ENCODE measurements around the gene HPS1. TPM values are rescaled to one million over a fixed set of nuclear protein-coding genes. Genes with fewer than 3 reads are reported as not detected.

Gene HPS1
- total and polyA plus RNA-seq, 4 donors, result 14.5 to 44.3 (median 34.2) TPM

GRCh38 chr10:98416606-98417388 lies 29.9 kb downstream of the HPS1 start:
- Histone ChIP-seq H3K36me3 (ENCODE audit: control insufficient read depth, insufficient read depth, low read length) (peaks cover 49% of the 10 kb centered on the region), H3K27ac (ENCODE audit: low read depth, low read length) (no peak overlapping the region)
- 96% methylated on average over 12 of the region's 18 CpGs for WGBS (ENCODE audit: insufficient coverage)

GRCh38 chr10:98415731-98416119 lies 31.0 kb downstream of the HPS1 start:
- peaks cover 17% of the 10 kb centered on the region for H3K4me1 ChIP-seq (ENCODE audit: control insufficient read depth, insufficient read depth, low read length)
- peaks cover 46% of the 10 kb centered on the region for H3K36me3 ChIP-seq (ENCODE audit: control insufficient read depth, insufficient read depth, low read length)
- H3K27ac ChIP-seq (ENCODE audit: low read depth, low read length), result peak overlapping the region; percentile 49
- DNase-seq (ENCODE audit: low read depth in 4 of 6, low spot score in 6 of 6), result peak in 1 of 6 donors; percentile 53
- 50% methylated on average over 4 of the region's 8 CpGs for WGBS (ENCODE audit: insufficient coverage)
- H3K9me3 ChIP-seq (ENCODE audit: control insufficient read depth, insufficient read depth, low read length), result no peaks in the 10 kb centered on the region
- H3K27me3 ChIP-seq (ENCODE audit: control insufficient read depth, insufficient read depth, low read length), result no peaks in the 10 kb centered on the region
- no peak overlapping the region for H3K4me3 ChIP-seq (ENCODE audit: low read depth, low read length)

More at GRCh38 chr10:98416606-98417388, 29.9 kb downstream of the HPS1 start:
- Histone ChIP-seq H3K27me3 (ENCODE audit: control insufficient read depth, insufficient read depth, low read length) (no peaks in the 10 kb centered on the region), H3K4me1 (ENCODE audit: control insufficient read depth, insufficient read depth, low read length) (peaks cover 17% of the 10 kb centered on the region), H3K4me3 (ENCODE audit: low read depth, low read length) (no peak overlapping the region), H3K9me3 (ENCODE audit: control insufficient read depth, insufficient read depth, low read length) (no peaks in the 10 kb centered on the region)
- DNase-seq (ENCODE audit: low read depth in 4 of 6, low spot score in 6 of 6), result no peak

- H3K9me3 ChIP-seq (ENCODE audit: control insufficient read depth, insufficient read depth, low read length), result no peaks in the 10 kb centered on the region
- H3K27me3 ChIP-seq (ENCODE audit: control insufficient read depth, insufficient read depth, low read length), result no peaks in the 10 kb centered on the region
- peaks cover 17% of the 10 kb centered on the region for H3K4me1 ChIP-seq (ENCODE audit: control insufficient read depth, insufficient read depth, low read length)
- DNase-seq (ENCODE audit: low read depth in 4 of 6, low spot score in 6 of 6), result peak; percentile 31 to 91 (median 58)
- H3K36me3 ChIP-seq (ENCODE audit: control insufficient read depth, insufficient read depth, low read length), result peaks cover 44% of the 10 kb centered on the region
- WGBS (ENCODE audit: insufficient coverage), result 29% methylated on average over 22 of the region's 25 CpGs
- peak within 1 kb of the TSS; percentile 49 for H3K27ac ChIP-seq (ENCODE audit: low read depth, low read length)
- peak within 1 kb of the TSS; percentile 56 for H3K4me3 ChIP-seq (ENCODE audit: low read depth, low read length)
Observed at GRCh38 chr10:98414932-98415730, 31.6 kb downstream of the HPS1 start, which contains the start of gene PYROXD2. Gene PYROXD2, minus strand, starts transcription at chr10:98415182. Its CDS starts 47 bp downstream, at chr10:98415135.

GRCh38 chr10:98414578-98414931 lies 32.2 kb downstream of the HPS1 start:
- H3K4me1 ChIP-seq (ENCODE audit: control insufficient read depth, insufficient read depth, low read length), result peaks cover 17% of the 10 kb centered on the region
- peaks cover 39% of the 10 kb centered on the region for H3K36me3 ChIP-seq (ENCODE audit: control insufficient read depth, insufficient read depth, low read length)
- 27% methylated on average over 2 of the region's 3 CpGs for WGBS (ENCODE audit: insufficient coverage)
- H3K27ac ChIP-seq (ENCODE audit: low read depth, low read length), result peak overlapping the region; percentile 49
- H3K9me3 ChIP-seq (ENCODE audit: control insufficient read depth, insufficient read depth, low read length), result no peaks in the 10 kb centered on the region
- H3K27me3 ChIP-seq (ENCODE audit: control insufficient read depth, insufficient read depth, low read length), result no peaks in the 10 kb centered on the region
- peak overlapping the region; percentile 56 for H3K4me3 ChIP-seq (ENCODE audit: low read depth, low read length)
- DNase-seq (ENCODE audit: low read depth in 4 of 6, low spot score in 6 of 6), result no peak

- Histone ChIP-seq H3K27me3 (ENCODE audit: control insufficient read depth, insufficient read depth, low read length) (no peaks in the 10 kb centered on the region), H3K9me3 (ENCODE audit: control insufficient read depth, insufficient read depth, low read length) (no peaks in the 10 kb centered on the region), H3K36me3 (ENCODE audit: control insufficient read depth, insufficient read depth, low read length) (peaks cover 11% of the 10 kb centered on the region), H3K4me1 (ENCODE audit: control insufficient read depth, insufficient read depth, low read length) (peaks cover 17% of the 10 kb centered on the region), H3K4me3 (ENCODE audit: low read depth, low read length) (no peak overlapping the region), H3K27ac (ENCODE audit: low read depth, low read length) (no peak overlapping the region)
- no peak for DNase-seq (ENCODE audit: low read depth in 4 of 6, low spot score in 6 of 6)
- WGBS (ENCODE audit: insufficient coverage), result 90% methylated on average over 1 of the region's 1 CpG
Observed at GRCh38 chr10:98411768-98412167, 35.0 kb downstream of the HPS1 start.

GRCh38 chr10:98411166-98411565 lies 35.6 kb downstream of the HPS1 start:
- no peak overlapping the region for H3K27ac ChIP-seq (ENCODE audit: low read depth, low read length)
- peaks cover 6% of the 10 kb centered on the region for H3K36me3 ChIP-seq (ENCODE audit: control insufficient read depth, insufficient read depth, low read length)
- H3K27me3 ChIP-seq (ENCODE audit: control insufficient read depth, insufficient read depth, low read length), result no peaks in the 10 kb centered on the region
- peaks cover 17% of the 10 kb centered on the region for H3K4me1 ChIP-seq (ENCODE audit: control insufficient read depth, insufficient read depth, low read length)
- 90% methylated on average over 10 of the region's 11 CpGs for WGBS (ENCODE audit: insufficient coverage)
- H3K9me3 ChIP-seq (ENCODE audit: control insufficient read depth, insufficient read depth, low read length), result no peaks in the 10 kb centered on the region
- no peak for DNase-seq (ENCODE audit: low read depth in 4 of 6, low spot score in 6 of 6)
- no peak overlapping the region for H3K4me3 ChIP-seq (ENCODE audit: low read depth, low read length)

GRCh38 chr10:98410759-98411158 lies 36.0 kb downstream of the HPS1 start:
- 88% methylated on average over 6 of the region's 10 CpGs for WGBS (ENCODE audit: insufficient coverage)
- no peak overlapping the region for H3K4me3 ChIP-seq (ENCODE audit: low read depth, low read length)
- H3K27ac ChIP-seq (ENCODE audit: low read depth, low read length), result no peak overlapping the region
- H3K36me3 ChIP-seq (ENCODE audit: control insufficient read depth, insufficient read depth, low read length), result peaks cover 6% of the 10 kb centered on the region
- peaks cover 17% of the 10 kb centered on the region for H3K4me1 ChIP-seq (ENCODE audit: control insufficient read depth, insufficient read depth, low read length)
- H3K27me3 ChIP-seq (ENCODE audit: control insufficient read depth, insufficient read depth, low read length), result no peaks in the 10 kb centered on the region
- no peaks in the 10 kb centered on the region for H3K9me3 ChIP-seq (ENCODE audit: control insufficient read depth, insufficient read depth, low read length)
- no peak for DNase-seq (ENCODE audit: low read depth in 4 of 6, low spot score in 6 of 6)

- no peak for DNase-seq (ENCODE audit: low read depth in 4 of 6, low spot score in 6 of 6)
- Histone ChIP-seq H3K9me3 (ENCODE audit: control insufficient read depth, insufficient read depth, low read length) (no peaks in the 10 kb centered on the region), H3K4me3 (ENCODE audit: low read depth, low read length) (no peak overlapping the region), H3K36me3 (ENCODE audit: control insufficient read depth, insufficient read depth, low read length) (peaks cover 6% of the 10 kb centered on the region), H3K27ac (ENCODE audit: low read depth, low read length) (no peak overlapping the region), H3K27me3 (ENCODE audit: control insufficient read depth, insufficient read depth, low read length) (no peaks in the 10 kb centered on the region), H3K4me1 (ENCODE audit: control insufficient read depth, insufficient read depth, low read length) (peaks cover 13% of the 10 kb centered on the region)
- 89% methylated on average over 1 of the region's 4 CpGs for WGBS (ENCODE audit: insufficient coverage)
Observed at GRCh38 chr10:98410135-98410743, 36.5 kb downstream of the HPS1 start.

- DNase-seq (ENCODE audit: low read depth in 4 of 6, low spot score in 6 of 6), result no peak
- H3K4me1 ChIP-seq (ENCODE audit: control insufficient read depth, insufficient read depth, low read length), result peaks cover 6% of the 10 kb centered on the region
- no peaks in the 10 kb centered on the region for H3K9me3 ChIP-seq (ENCODE audit: control insufficient read depth, insufficient read depth, low read length)
- no peaks in the 10 kb centered on the region for H3K27me3 ChIP-seq (ENCODE audit: control insufficient read depth, insufficient read depth, low read length)
- no peak overlapping the region for H3K4me3 ChIP-seq (ENCODE audit: low read depth, low read length)
- H3K27ac ChIP-seq (ENCODE audit: low read depth, low read length), result no peak overlapping the region
- H3K36me3 ChIP-seq (ENCODE audit: control insufficient read depth, insufficient read depth, low read length), result peaks cover 8% of the 10 kb centered on the region
- no CpG with 5 or more reads among the region's 4 CpGs for WGBS (ENCODE audit: insufficient coverage)
Observed at GRCh38 chr10:98408799-98409198, 37.9 kb downstream of the HPS1 start.
